HG03064 (cell line): ENCODE results near the gene NDUFV2.
"Not testable (repeated sequence)": the region's sequence is repeated elsewhere in the genome, so short reads cannot be mapped to it uniquely, and the experiment has no call there.

Experiments
- ATAC-seq: cut with Tn5 transposase; IDR thresholded peaks from one replicate; pipeline ENCODE4 v1.9.1; 2021; ENCODE audit warnings: low read depth; ENCODE audit not compliant: unreplicated experiment

Gene NDUFV2

DNA sequence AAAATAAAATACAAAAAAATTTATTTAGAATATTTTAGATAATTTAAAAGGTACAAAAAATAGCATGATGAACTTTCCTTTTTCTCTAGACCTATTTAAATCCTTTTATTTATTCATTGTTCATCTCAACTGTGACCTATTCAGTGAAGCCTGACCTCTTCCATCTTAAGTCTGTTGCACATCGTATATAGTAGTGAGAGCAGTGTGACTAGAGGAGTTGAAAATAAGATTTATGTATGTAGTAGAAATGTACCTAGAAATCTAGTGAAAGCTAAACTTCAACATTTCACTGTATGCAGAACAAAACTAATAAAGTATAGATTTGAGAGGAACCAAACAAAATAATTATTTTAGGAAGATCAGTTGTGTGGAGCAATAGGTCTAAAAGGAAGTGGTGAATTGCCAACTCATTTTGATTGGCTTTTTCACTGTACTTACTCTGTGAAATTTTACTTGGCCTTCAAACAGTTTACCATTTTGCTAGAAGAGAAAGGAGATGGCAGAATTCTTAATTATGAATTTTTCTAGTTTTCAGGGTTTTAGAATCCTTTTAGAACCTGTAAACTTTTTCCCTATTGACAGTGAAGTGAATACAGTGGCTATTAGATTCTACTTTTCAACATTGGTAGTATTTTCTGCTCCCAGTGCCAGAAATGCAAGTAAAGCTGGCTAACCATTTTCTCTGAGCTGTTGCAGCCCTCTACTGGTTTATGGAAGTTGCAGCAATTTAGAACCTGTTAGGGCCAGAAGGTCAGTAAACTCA is 45.1 kb downstream of the NDUFV2 start:
- peak; percentile 55 for ATAC-seq

DNA sequence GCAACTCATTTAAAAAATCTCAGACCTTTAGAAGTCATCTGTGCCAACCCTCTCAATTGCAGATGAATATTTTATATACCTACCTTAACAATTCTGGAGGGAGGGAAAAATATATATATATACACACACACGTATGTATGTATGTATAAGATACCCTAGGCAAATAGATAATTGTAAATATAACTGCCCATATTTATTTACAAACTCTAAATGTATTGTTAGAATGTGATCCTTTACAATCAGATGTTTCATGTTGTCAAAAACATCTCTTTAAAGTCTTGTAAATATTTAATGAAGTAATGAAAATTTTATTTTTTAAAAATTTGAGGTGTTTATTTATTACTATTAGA is 45.7 kb downstream of the NDUFV2 start:
- no peak for ATAC-seq

DNA sequence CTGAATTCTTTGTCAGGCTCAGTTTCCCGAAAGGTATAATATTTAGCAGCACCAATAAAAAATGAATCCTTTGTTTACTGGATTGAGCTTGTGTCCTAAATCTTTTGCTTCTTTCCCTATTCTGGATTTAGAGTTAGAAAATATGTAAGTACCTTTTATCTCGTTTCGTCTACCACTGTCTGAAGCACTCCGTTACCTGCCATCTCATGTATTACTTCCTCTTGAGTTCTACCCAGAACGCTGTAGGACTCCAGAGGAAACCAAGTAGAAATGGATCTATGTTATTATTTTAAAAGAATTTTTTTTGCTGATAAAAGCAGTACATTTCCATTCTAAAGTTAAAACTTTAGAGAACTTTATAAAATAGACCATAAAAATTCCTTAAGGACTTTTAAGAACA is 47.6 kb downstream of the NDUFV2 start:
- no peak for ATAC-seq

DNA sequence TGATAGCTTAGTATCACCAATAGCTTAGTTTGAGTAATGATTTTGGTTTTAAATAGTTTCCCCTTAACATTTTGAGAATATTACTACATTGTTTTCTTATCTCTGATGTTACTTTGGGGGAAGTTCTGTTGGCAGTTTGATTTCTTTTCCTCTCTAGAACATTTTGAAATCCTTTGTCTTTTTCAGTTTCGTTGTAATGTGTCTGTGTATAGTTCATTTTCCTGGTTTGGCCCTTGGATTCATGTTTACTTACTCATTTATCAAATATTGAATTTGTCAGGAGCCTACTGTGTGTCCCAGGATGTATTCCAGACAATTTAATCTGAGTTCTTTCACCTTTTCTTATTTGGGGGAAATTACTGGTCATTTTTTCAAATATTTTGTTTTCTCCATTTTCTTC is 50.8 kb downstream of the NDUFV2 start:
- no peak for ATAC-seq

DNA sequence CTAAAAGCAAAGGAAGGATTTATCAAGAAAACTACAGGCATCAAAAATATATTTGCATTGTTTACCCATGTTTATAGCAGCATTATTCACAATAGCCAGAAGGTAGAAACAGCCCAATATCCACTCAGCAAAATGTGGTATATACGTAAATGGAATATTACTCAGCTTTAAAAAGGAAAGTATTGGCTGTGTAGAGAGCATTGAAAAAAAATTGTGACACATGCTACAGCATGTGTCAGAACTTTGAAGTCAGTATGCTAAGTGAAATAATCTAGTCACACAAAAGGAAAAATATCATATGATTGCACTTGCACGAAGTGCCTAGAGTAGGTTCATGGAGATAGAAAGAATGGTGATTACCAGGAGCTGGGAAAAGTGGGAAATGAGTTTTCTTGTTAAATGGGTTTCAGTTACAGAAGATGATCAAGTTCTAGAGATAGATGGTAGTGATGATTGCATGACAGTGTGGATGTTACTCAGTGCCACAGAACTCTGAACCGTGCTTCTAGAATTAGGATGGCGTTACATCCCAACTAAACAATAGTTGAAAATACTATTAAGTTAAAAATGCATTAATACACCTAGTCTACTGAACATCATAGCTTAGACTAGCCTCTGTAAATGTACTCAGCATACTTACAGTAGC is 54.2 kb downstream of the NDUFV2 start:
- ATAC-seq, result no peak

DNA sequence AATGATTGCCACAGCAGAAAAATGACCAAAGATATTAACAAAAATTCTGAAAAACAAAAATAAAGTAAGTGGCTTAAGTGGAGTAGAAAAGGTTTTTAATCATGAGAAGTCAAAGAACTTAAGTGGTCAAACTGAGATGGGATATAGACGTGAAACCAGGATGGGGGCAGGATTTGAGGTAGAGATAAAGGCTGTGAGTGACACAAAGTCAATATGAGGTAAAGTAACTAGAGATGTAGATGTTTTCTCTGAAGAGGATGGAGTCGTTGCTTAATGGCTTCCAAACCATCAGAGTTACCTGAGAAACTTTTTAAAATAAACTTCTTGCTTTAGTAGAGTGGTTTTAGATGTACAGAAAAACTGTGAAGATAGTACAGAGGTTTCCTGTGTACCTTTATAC is 55.3 kb downstream of the NDUFV2 start:
- ATAC-seq, result no peak

DNA sequence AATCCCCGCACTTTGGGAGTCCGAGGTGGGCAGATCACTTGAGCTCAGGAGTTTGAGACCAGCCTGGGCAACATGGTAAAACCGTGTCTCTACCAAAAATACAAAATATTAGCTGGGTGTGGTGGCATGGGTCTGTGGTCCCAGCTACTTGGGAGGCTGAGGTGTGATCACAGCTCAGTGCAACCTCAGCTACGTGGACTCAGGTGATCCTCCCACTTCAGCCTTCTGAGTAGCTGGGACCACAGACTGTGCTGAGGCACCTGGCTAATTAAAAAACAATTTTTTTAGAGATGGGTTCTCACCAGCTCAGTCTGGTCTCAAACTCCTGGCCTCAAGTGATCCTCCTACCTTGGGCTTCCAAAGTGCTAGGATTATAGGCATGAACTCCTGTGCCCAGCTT is 57.5 kb downstream of the NDUFV2 start:
- no peak for ATAC-seq

DNA sequence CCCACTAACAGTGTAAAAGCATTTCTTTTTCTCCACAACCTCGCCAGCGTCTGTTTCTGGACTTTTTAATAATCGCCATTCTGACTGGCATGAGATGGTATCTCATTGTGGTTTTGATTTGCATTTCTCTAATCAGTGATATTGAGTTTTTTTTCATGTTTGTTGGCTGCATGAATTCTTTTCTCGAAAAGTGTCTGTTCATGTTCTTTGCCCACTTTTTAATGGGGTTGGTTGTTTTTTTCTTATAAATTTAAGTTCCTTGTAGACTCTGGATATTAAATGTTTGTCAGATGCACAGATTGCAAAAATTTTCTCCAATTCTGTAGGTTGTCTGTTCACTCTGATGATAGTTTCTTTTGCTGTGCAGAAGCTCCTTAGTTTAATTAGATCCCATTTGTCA is 60.2 kb downstream of the NDUFV2 start:
- ATAC-seq, result not testable (repeated sequence)

DNA sequence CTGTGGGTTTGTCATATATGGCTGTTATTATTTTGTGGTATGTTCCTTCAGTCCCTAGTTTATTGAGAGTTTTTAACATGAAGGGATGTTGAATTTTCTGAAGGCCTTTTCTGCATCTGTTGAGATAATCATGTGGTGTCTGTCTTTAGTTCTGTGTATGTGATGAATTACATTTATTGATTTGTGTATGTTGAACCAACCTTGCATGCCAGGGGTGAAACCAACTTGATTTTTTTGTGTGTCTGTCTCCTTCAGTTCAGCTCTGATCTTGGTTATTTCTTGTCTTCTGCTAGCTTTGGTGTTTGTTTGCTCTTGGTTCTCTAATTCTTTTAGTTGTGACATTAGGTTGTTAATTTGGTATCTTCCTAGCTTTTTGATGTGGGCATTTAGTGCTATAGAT is 61.6 kb downstream of the NDUFV2 start:
- ATAC-seq, result not testable (repeated sequence)

DNA sequence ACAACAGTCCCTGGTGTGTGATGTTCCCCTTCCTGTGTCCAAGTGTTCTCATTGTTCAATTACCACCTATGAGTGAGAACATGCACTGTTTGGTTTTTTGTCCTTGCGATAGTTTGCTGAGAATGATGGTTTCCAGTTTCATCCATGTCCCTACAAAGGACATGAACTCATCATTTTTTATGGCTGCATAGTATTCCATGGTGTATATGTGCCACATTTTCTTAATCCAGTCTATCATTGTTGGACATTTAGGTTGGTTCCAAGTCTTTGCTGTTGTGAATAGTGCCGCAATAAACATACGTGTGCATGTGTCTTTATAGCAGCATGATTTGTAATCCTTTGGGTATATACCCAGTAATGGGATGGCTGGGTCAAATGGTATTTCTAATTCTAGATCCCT is 63.4 kb downstream of the NDUFV2 start:
- ATAC-seq, result not testable (repeated sequence)

DNA sequence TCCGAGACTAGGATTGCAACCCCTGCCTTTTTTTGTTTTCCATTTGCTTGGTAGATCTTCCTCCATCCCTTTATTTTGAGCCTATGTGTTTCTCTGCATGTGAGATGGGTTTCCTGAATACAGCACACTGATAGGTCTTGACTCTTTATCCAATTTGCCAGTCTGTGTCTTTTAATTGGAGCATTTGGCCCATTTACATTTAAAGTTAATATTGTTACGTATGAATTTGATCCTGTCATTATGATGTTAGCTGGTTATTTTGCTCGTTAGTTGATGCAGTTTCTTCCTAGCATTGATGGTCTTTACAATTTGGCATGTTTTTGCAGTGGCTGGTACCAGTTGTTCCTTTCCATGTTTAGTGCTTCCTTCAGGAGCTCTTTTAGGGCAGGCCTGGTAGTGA is 67.0 kb downstream of the NDUFV2 start:
- not testable (repeated sequence) for ATAC-seq

DNA sequence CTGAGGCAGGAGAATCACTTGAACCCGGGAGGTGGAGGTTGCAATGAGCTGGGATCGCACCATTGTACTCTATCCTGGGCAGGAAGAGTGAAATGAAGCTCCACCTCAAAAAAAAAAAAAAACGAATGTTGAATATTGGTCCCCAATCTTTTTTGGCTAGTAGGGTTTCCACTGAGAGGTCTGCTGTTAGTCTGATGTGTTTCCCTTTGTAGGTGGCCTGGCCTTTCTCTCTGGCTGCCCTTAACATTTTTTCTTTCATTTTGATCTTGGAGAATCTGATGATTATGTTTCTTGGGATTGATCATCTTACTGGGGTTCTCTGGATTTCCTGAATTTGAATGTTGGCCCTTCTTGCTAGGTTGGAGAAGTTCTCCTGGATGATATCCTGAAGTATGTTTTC is 69.4 kb downstream of the NDUFV2 start:
- not testable (repeated sequence) for ATAC-seq

DNA sequence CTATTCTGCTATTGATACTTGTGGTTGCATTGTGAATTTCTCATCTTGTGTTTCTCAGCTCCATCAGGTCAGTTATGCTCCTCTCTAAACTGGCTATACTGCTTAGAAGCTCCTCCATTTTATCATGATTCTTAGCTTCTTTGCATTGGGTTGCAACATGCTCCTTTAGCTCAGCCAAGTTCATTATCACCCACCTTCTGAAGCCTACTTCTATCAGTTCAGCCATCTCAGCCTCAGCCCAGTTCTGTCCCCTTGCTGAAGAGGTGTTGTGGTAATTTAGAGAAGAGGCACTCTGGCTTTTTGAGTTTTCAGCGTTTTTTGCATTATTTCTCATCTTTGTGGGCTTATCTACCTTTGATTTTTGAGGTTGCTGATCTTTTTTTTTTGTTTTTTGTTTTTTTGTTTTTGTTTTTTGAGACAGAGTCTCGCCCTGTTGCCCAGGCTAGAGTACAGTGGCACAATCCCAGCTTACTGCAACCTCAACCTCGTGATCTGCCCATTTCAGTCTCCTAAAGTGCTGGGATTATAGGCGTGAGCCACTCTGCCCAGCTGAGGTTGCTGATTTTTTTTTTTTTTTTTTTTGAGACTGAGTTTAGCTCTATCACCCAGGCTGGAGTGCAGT is 70.1 kb downstream of the NDUFV2 start:
- ATAC-seq, result no peak

DNA sequence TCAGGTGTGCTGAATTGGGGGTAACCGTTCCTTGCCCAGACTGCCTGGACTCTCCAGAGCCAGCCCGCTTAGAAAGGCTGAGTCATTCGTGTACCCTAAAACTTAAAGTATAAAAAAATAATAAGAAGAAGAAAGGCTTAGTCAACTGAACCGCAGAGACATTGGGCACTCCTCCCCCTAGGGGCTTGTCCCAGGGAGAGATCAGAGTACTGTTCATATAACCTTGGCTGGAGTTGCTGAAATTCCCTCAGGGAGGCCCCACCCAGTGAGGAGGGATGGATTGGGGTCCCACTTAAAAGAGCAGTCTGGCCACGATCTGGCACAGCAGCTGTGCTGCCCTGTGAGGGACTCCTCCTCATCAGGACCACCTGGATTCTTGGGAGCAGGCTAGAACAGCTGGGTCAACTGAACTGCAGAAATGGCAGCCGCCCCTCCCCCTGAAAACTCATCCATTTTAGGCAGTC is 71.3 kb downstream of the NDUFV2 start:
- no peak for ATAC-seq

DNA sequence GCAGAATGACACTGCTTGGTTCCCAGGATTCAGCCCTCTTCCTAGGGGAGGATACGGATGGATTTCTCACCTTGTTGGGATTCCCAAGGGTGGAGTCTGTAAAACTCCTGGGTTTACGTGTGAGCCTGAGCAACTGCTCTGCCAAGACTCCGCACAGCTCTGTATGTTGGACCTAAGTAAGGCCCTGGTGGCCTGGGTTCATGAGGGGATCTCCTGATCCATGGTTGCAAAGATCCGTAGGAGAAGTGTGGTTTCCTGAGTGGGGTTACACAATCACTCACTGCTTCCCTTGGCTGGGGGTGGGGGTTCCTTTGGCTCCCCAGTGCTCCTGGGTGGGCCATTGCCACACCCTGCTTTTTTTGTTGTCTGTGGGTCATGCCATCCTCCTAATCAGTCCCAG is 71.8 kb downstream of the NDUFV2 start:
- ATAC-seq, result no peak

DNA sequence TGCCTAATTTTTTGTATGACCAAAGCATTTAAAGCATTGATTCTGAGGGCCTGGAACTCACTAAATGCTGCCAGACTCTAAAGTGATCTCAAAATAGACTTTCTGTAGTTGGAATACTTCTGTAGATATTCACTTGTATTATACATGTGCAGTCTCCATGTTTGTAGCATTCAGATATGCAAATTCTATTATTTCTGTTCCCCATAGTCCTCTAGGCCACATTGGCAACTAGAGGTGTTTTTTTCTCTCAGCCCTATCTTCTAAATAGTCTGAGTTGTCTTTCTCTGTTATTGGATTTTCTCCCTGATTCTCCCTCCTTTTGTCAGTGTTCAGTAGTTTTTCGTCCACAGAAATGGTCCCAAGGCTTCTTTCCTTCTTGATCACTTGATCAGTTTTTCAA is 72.6 kb downstream of the NDUFV2 start:
- ATAC-seq, result no peak

DNA sequence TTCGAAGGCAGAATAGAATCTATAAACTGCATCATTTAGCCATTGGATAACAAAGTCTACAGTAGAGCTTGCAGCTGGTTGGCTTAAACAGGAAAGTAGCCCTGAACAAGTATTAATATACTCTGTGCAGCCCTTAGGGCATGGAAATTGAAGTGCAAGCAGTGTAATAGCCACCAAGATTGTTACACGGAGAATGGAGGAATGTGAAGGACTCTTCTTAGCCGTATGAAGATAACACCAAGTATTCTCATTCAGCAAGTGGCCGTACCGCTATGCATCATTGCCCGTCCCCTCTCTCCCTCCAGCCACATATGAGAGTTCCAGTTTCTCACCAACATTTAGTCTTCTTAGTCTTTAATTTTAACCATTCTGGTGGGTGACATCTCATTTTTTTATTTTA is 74.5 kb downstream of the NDUFV2 start:
- ATAC-seq, result no peak

DNA sequence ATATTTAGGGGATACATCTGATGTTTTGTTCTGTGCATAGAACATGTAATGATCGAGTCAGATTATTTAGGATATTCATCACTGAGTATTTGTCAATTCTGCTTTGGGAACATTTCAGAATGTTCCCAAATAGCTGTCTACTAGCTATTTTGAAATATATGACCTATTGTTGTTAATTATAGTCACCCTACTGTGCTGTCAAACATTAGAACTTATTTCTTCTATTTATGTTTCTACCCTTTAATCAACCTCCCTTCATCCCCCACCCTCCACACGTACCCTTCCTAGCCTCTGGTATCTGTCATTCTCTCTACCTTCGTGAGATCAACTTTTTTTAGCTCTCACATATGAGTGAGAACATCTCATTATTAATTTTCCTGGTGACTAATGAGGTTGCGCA is 75.0 kb downstream of the NDUFV2 start:
- no peak for ATAC-seq

DNA sequence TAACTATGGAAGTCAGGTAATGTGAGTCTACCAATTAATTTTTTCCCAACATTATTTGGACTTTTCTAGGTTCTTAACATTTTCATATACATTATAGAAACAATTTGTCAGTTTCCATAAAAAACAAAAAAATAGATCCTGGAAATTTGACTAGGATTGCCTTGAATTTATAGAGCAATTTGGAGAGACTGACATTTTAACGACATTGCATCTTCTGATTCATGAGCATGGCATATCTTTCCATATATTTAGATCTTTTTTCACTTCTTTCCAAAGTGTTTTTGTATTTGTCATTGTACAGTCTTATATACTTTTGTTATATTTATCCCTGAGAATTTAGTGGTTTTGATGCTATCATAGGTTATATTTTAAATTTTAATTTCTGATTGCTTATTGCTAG is 76.1 kb downstream of the NDUFV2 start:
- no peak for ATAC-seq

DNA sequence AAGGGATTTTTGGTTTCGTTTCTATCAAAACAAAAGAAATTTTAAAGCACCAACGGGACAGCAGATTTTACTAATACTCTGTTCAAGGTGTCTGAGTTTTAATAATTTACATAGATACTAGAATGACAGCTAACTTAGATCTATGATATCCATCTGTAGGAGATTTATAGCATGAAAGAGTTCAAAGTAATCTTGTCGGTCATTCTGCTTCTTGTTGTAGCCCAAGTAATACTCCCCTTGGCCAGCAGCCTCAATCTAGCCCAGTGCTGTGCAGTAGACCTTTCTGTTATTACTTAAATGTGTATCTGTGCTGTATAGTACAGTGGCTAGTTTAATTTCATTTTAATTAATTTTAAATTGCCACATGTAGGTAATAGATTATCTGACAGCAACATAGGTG is 78.8 kb downstream of the NDUFV2 start:
- no peak for ATAC-seq

DNA sequence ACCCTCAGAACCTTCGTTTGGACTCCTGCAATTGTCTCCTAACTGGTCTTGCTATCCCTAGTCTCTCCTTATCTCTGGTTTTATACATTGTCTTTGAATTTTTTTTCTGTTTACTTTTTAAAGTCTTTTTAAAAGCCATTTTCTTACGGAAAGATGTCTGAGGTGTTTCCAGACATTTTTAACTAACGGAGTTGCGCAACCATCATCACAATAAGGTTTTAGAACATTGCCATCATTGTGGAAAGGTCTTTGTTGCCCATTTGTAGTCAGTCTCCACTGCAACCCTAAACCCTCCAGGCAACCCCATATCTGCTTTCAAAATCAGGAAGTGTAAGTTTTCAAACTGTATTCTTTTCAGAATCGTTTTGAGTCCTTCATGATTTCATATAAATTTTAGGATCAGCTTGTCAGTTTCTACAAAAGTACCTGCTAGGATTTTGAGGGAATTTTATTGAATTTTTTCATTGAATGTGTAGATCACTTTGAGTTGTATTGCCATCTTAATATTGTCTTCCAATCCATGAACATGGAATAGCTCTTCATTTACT is 80.4 kb downstream of the NDUFV2 start:
- ATAC-seq, result no peak
